Measurements from ENCODE around the gene TMEM184C. TPM values are rescaled to one million over a fixed set of nuclear protein-coding genes. Genes with fewer than 3 reads are reported as not detected.

Gene TMEM184C
- total RNA-seq, 1 experiment from 2014 or later: 24.6 TPM

GRCh38 chr4:147626903-147627302 is 9.7 kb downstream of the TMEM184C start:
- Histone ChIP-seq H3K27ac (ENCODE audit: low read depth, low read length) (no peak overlapping the region), H4K20me1 (ENCODE audit: insufficient read depth) (no peaks in the 10 kb centered on the region), H3K4me1 (ENCODE audit: control insufficient read depth in 1 of 2, insufficient read depth in 2 of 2, low read length in 2 of 2) (peaks cover 0 to 3% of the 10 kb centered on the region in 2 experiments; a peak in 1 of 4 replicates), H3K4me3 (replicated peaks in 1 of 2; ENCODE audit: low read depth in 1 of 2, low read length in 2 of 2) (no peak overlapping the region), H3K4me2 (ENCODE audit: low read length) (no peak overlapping the region), H2AFZ (ENCODE audit: low read depth, low read length, poor library complexity, severe bottlenecking) (no peak overlapping the region), H3K9me3 (ENCODE audit: control insufficient read depth in 1 of 2, insufficient read depth in 1 of 2, low read depth in 1 of 2, low read length in 2 of 2) (no peaks in the 10 kb centered on the region), H3K9ac (ENCODE audit: low read length) (no peak overlapping the region), H3K79me2 (ENCODE audit: insufficient read depth, low read length) (peaks cover 11% of the 10 kb centered on the region), H3K36me3 (ENCODE audit: control insufficient read depth in 1 of 2, insufficient read depth in 2 of 2, low read length in 2 of 2) (peaks cover 27 to 37% of the 10 kb centered on the region in 2 experiments; a peak in 3 of 4 replicates), H3K9me2 (ENCODE audit: insufficient read depth) (no peaks in the 10 kb centered on the region), H3K27me3 (ENCODE audit: insufficient read depth, low read length) (no peaks in the 10 kb centered on the region)
- intact Hi-C loops (cut with micrococcal nuclease): no loop called here
- DNase-seq (ENCODE audit: low read depth, low spot score) (no peak), ATAC-seq (no peak)
- RAD21 ChIA-PET (ENCODE audit: low non-redundant PET in 1 of 2, low total read pairs in 2 of 2, uncharacterized antibody in 2 of 2, unreplicated experiment in 2 of 2): interaction anchor here in 1 of 2 experiments (0.6 kb wide), 1 partner anchor 35 kb away, joined by 4 read pairs; no protein-coding TSS in a partner anchor
- no TSS peak for BruUV-seq (replicated peaks)
- TF ChIP-seq RAD21 (IDR thresholded peaks at IDR 0.05; ENCODE audit: low read depth) (no peak), POLR2AphosphoS5 (IDR thresholded peaks at IDR 0.05; ENCODE audit: low read depth, low read length) (no peak), SRF (IDR thresholded peaks at IDR 0.05; ENCODE audit: low read depth) (no peak), POLR2A (IDR thresholded peaks at IDR 0.05; ENCODE audit: borderline replicate concordance, extremely low read depth, insufficient read depth, insufficient read length) (no peak), ZNF274 (IDR thresholded peaks at IDR 0.05; ENCODE audit: low read depth, low read length) (no peak), FOSL1 (IDR thresholded peaks at IDR 0.05; ENCODE audit: low read depth) (no peak), CEBPB (IDR thresholded peaks at IDR 0.05; ENCODE audit: low read depth) (no peak), SP1 (IDR thresholded peaks at IDR 0.05; ENCODE audit: low read depth) (no peak), YY1 (IDR thresholded peaks at IDR 0.05; ENCODE audit: extremely low read depth, insufficient replicate concordance, low read depth, low read length) (no peak), CBX3 (IDR thresholded peaks at IDR 0.05; ENCODE audit: low read depth) (no peak), TCF7L2 (IDR thresholded peaks at IDR 0.05; ENCODE audit: borderline replicate concordance, extremely low read depth, insufficient read depth, insufficient read length) (no peak), SIN3A (IDR thresholded peaks at IDR 0.05; ENCODE audit: low read depth) (no peak), CTCF (IDR thresholded peaks at IDR 0.05 in 2 of 3, conservative IDR thresholded peaks at IDR 0.05 in 1 of 3; ENCODE audit: borderline replicate concordance in 1 of 3, insufficient read depth in 1 of 3, low read depth in 2 of 3, low read length in 2 of 3) (no peak), ZFX (IDR thresholded peaks at IDR 0.05) (no peak), EZH2 (IDR thresholded peaks at IDR 0.05) (no peak), EGR1 (IDR thresholded peaks at IDR 0.05; ENCODE audit: low read depth) (no peak)
- TF ChIP-seq, protein P1, sequence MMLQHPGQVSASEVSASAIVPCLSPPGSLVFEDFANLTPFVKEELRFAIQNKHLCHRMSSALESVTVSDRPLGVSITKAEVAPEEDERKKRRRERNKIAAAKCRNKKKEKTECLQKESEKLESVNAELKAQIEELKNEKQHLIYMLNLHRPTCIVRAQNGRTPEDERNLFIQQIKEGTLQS (IDR thresholded peaks at IDR 0.05): no peak
- POLR2A ChIA-PET: no interaction called here
- CTCF ChIA-PET: no interaction called here
